ENCODE data around the gene CD302.
"Not testable (repeated sequence)": the region's sequence is repeated elsewhere in the genome, so short reads cannot be mapped to it uniquely, and the experiment has no call there.

The CD302 gene

GRCh38 chr2:159793326-159793725 lies 4.7 kb downstream of the CD302 start:
- no peak for DNase-seq

GRCh38 chr2:159792599-159792998 lies 5.4 kb downstream of the CD302 start:
- no peak for DNase-seq

GRCh38 chr2:159792036-159792435 lies 6.0 kb downstream of the CD302 start:
- no peak for DNase-seq

GRCh38 chr2:159790323-159790722 lies 7.7 kb downstream of the CD302 start:
- no peak for DNase-seq

GRCh38 chr2:159788253-159788652 lies 9.8 kb downstream of the CD302 start:
- no peak for DNase-seq

- DNase-seq = not testable (repeated sequence)
These were observed 10.4 kb downstream of the CD302 start for GRCh38 chr2:159787647-159788046.

- DNase-seq = no peak
These were observed 11.1 kb downstream of the CD302 start for GRCh38 chr2:159786938-159787337.

GRCh38 chr2:159785195-159785594 lies 12.8 kb downstream of the CD302 start:
- no peak for DNase-seq

GRCh38 chr2:159784744-159785143 lies 13.3 kb downstream of the CD302 start:
- DNase-seq = not testable (repeated sequence)

- DNase-seq = no peak
These were observed 14.5 kb downstream of the CD302 start for GRCh38 chr2:159783556-159783955.

- no peak for DNase-seq
These were observed 21.7 kb downstream of the CD302 start for GRCh38 chr2:159776321-159776720.

- no peak for DNase-seq
These were observed 23.0 kb downstream of the CD302 start for GRCh38 chr2:159775021-159775420.

- DNase-seq = no peak
These were observed 23.5 kb downstream of the CD302 start for GRCh38 chr2:159774370-159774990.

GRCh38 chr2:159773886-159774285 lies 24.1 kb downstream of the CD302 start:
- DNase-seq = no peak

GRCh38 chr2:159773426-159773825 lies 24.6 kb downstream of the CD302 start:
- no peak for DNase-seq

- no peak for DNase-seq
These were observed 28.9 kb downstream of the CD302 start for GRCh38 chr2:159769147-159769546.

- DNase-seq = no peak
These were observed 35.9 kb downstream of the CD302 start for GRCh38 chr2:159762075-159762474.

- no peak for DNase-seq
These were observed 37.7 kb downstream of the CD302 start for GRCh38 chr2:159760326-159760725.

GRCh38 chr2:159759577-159759976 lies 38.4 kb downstream of the CD302 start:
- DNase-seq = no peak

- no peak for DNase-seq
These were observed 39.3 kb downstream of the CD302 start for GRCh38 chr2:159758686-159759085.

GRCh38 chr2:159758239-159758638 lies 39.8 kb downstream of the CD302 start:
- no peak for DNase-seq

- DNase-seq = no peak
These were observed 42.2 kb downstream of the CD302 start for GRCh38 chr2:159755788-159756187.

- DNase-seq = no peak
These were observed 43.0 kb downstream of the CD302 start for GRCh38 chr2:159755014-159755413.

GRCh38 chr2:159753797-159754196 lies 44.2 kb downstream of the CD302 start:
- no peak for DNase-seq

- no peak for DNase-seq
These were observed 47.1 kb downstream of the CD302 start for GRCh38 chr2:159750873-159751272.

Data from activated gamma-delta T cell (primary cell).